Colonic mucosa (tissue), 4 donors: Measurements from ENCODE around the gene FAM168A. TPM values are rescaled to one million over a fixed set of nuclear protein-coding genes. Genes with fewer than 3 reads are reported as not detected.

Experiments used
- DNase-seq: peaks from one replicate; pipeline ENCODE4 v3.0.0-alpha.2; 2020
- H3K27ac ChIP-seq: fragments of 200-600 bp; one replicate; pipeline ENCODE4 v1.8.0; 2021
- H3K27me3 ChIP-seq: fragments of 200-600 bp; one replicate; pipeline ENCODE4 v1.8.0; 2021
- H3K36me3 ChIP-seq: fragments of 200-600 bp; one replicate; pipeline ENCODE4 v1.8.0; 2021
- H3K4me1 ChIP-seq: fragments of 200-600 bp; one replicate; pipeline ENCODE4 v1.8.0; 2021; ENCODE audit warnings: mild to moderate bottlenecking
- H3K4me3 ChIP-seq: fragments of 200-600 bp; one replicate; pipeline ENCODE4 v1.8.0; 2021
- H3K9ac ChIP-seq, 2 donors: one replicate each; pipeline ENCODE4 v1.7.0; 2013; ENCODE audit warnings: control low read depth in 2 of 2, low read depth in 2 of 2, low read length in 2 of 2
- H3K9me3 ChIP-seq: fragments of 200-600 bp; one replicate; pipeline ENCODE4 v1.8.0; 2021
- CTCF ChIP-seq: fragments of 200-600 bp; IDR thresholded peaks from one replicate; pipeline ENCODE4 v1.8.0; 2022; ENCODE audit warnings: antibody characterized with exemption, mild to moderate bottlenecking
- intact Hi-C: fragments of 100-400 bp; cut with DNase I; formaldehyde crosslinking; loops from one replicate; pipeline ENCODE4 v1.14.1; 2022
- total RNA-seq, 2 donors: library from RNA; stranded (reverse); fragmentation: NEBNext Ultra II Directional in 1 of 2; extraction: Animal tissue kit (Norgen Biotek cat#: 25700) in 1 of 2; gene quantifications; one replicate each; pipeline ENCODE4 v1.2.1, GENCODE V29; 2021
- donor health status: healthy.
- donor health status: DM: no; HTN: no; CAD: no.
- donor health status: DM: no; HTN: no; CAD: no.

FAM168A gene
- total RNA-seq, 2 donors from 2014 or later: 16.9 to 21.6 TPM

- no peaks in the 10 kb centered on the region for H3K27me3 ChIP-seq
- intact Hi-C loops: no loop called here
- TF ChIP-seq CTCF: no peak
- H3K9me3 ChIP-seq: no peaks in the 10 kb centered on the region
- H3K9ac ChIP-seq: peak overlapping the region; percentile 70 to 93
- no peaks in the 10 kb centered on the region for H3K36me3 ChIP-seq
- H3K4me1 ChIP-seq: no peaks in the 10 kb centered on the region
- peak; percentile 57 for DNase-seq
- H3K27ac ChIP-seq: peak overlapping the region; percentile 74
- peak overlapping the region; percentile 91 for H3K4me3 ChIP-seq
Observed at GRCh38 chr11:73376803-73377629, 220.9 kb downstream of the FAM168A start.

- H3K27me3 ChIP-seq: no peaks in the 10 kb centered on the region
- peak; percentile 89 for DNase-seq
- peak within 1 kb of the TSS; percentile 70 to 93 for H3K9ac ChIP-seq
- H3K27ac ChIP-seq: peak within 1 kb of the TSS; percentile 74
- H3K36me3 ChIP-seq: no peaks in the 10 kb centered on the region
- H3K9me3 ChIP-seq: no peaks in the 10 kb centered on the region
- intact Hi-C loops: no loop called here
- H3K4me1 ChIP-seq: no peaks in the 10 kb centered on the region
- H3K4me3 ChIP-seq: peak within 1 kb of the TSS; percentile 91
- peak; percentile 98 for TF ChIP-seq CTCF
Observed at GRCh38 chr11:73376160-73376802, 221.6 kb downstream of the FAM168A start, which contains the start of gene RELT. Gene RELT (plus strand): TSS chr11:73376399. CDS start chr11:73389137, 12,738 bp downstream.

GRCh38 chr11:73375830-73376159 is 222.1 kb downstream of the FAM168A start:
- Histone ChIP-seq H3K27ac (peak overlapping the region; percentile 74), H3K4me1 (no peaks in the 10 kb centered on the region), H3K9ac (peak overlapping the region; percentile 46 to 64), H3K36me3 (no peaks in the 10 kb centered on the region), H3K27me3 (no peaks in the 10 kb centered on the region), H3K4me3 (peak overlapping the region; percentile 91), H3K9me3 (no peaks in the 10 kb centered on the region)
- intact Hi-C loops: no loop called here
- no peak for DNase-seq
- no peak for TF ChIP-seq CTCF

- Histone ChIP-seq H3K9ac (no peak overlapping the region), H3K36me3 (no peaks in the 10 kb centered on the region), H3K9me3 (no peaks in the 10 kb centered on the region), H3K27ac (no peak overlapping the region), H3K4me1 (no peaks in the 10 kb centered on the region), H3K27me3 (no peaks in the 10 kb centered on the region), H3K4me3 (no peak overlapping the region)
- intact Hi-C loops: no loop called here
- TF ChIP-seq CTCF: no peak
- DNase-seq: no peak
Observed at GRCh38 chr11:73374151-73374550, 223.8 kb downstream of the FAM168A start.

GRCh38 chr11:73372375-73372993 is 225.4 kb downstream of the FAM168A start:
- no peak for TF ChIP-seq CTCF
- Histone ChIP-seq H3K4me1 (no peaks in the 10 kb centered on the region), H3K4me3 (no peak overlapping the region), H3K27me3 (no peaks in the 10 kb centered on the region), H3K36me3 (no peaks in the 10 kb centered on the region), H3K9ac (no peak overlapping the region), H3K9me3 (no peaks in the 10 kb centered on the region), H3K27ac (no peak overlapping the region)
- intact Hi-C loops: no loop called here
- DNase-seq: no peak
